ENCODE data around the gene RAPGEF2. TPM values are rescaled to one million over a fixed set of nuclear protein-coding genes. Genes with fewer than 3 reads are reported as not detected.

Gene RAPGEF2
- total RNA-seq, 1 experiment from 2014 or later: 37.1 TPM

DNA sequence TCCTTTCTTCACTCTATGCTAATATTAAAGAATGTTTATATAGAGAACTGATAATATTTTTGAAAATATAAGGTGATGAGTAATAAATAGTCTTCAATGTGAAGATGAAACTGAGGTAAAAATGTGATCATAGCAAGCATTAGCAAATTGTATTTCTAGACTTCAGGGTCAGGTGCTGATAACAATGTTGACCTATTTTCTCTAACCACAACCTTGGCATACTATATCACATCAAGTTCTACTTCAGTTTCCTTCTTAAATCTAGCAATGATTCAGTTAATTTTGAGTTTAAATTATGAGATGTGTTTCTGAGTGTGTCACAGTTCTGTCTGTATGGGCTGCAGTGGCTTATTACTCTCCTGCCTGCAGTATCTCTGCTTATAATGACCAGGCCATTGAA, 209.4 kb downstream of the RAPGEF2 start:
- no peaks in the 10 kb centered on the region for H4K20me1 ChIP-seq (ENCODE audit: control insufficient read depth, insufficient read depth, insufficient read length)
- no peak overlapping the region for H3K56ac ChIP-seq (ENCODE audit: insufficient read length, low read depth, low read length)
- H3K4me1 ChIP-seq (ENCODE audit: insufficient read depth, low read length): peaks cover 2% of the 10 kb centered on the region; the same call in 1 of the 2 replicates
- H2BK5ac ChIP-seq (ENCODE audit: insufficient read length, low read length): no peak overlapping the region
- Mint-ChIP-seq H3K36me3 (ENCODE audit: insufficient read depth in 1 of 3, low read depth in 3 of 3) (peaks cover 10 to 15% (median 11%) of the 10 kb centered on the region in 3 experiments; a peak in 5 of 7 replicates), H3K27ac (no peak overlapping the region), H3K4me3 (no peak overlapping the region), H3K27me3 (ENCODE audit: low read depth) (no peaks in the 10 kb centered on the region), H3K9me3 (no peaks in the 10 kb centered on the region), H3K4me1 (peaks cover 18 to 27% of the 10 kb centered on the region in 2 experiments)
- no peak overlapping the region for H3K4ac ChIP-seq (ENCODE audit: low read depth, low read length)
- H3K9me3 ChIP-seq (ENCODE audit: control insufficient read depth, low read depth, low read length): no peaks in the 10 kb centered on the region
- no peak overlapping the region for H3K14ac ChIP-seq (ENCODE audit: insufficient read depth, low read length)
- H3K79me2 ChIP-seq (ENCODE audit: insufficient read depth, low read length): no peaks in the 10 kb centered on the region
- H3K27ac ChIP-seq (ENCODE audit: insufficient read length, low read depth, low read length): no peak overlapping the region
- H3T11ph ChIP-seq (ENCODE audit: low read length): no peak overlapping the region
- H3K9ac ChIP-seq (ENCODE audit: extremely low read depth, insufficient read length, low read length): no peak overlapping the region
- no peak overlapping the region for H3K4me2 ChIP-seq (ENCODE audit: insufficient read depth, insufficient read length, low read length)
- H3K23me2 ChIP-seq (ENCODE audit: insufficient read length, low read depth, low read length, poor library complexity, severe bottlenecking): no peaks in the 10 kb centered on the region
- H2BK15ac ChIP-seq (ENCODE audit: low read depth, low read length): no peak overlapping the region
- H2BK120ac ChIP-seq (ENCODE audit: low read depth, low read length, poor library complexity, severe bottlenecking): no peak overlapping the region
- no peak overlapping the region for H4K91ac ChIP-seq (ENCODE audit: insufficient read length, low read depth, low read length)
- H2AK5ac ChIP-seq (ENCODE audit: insufficient read length, low read length): no peak overlapping the region
- no peak overlapping the region for H2BK20ac ChIP-seq (ENCODE audit: low read depth, low read length, poor library complexity, severe bottlenecking)
- no peak overlapping the region for H2AFZ ChIP-seq (ENCODE audit: low read length)
- H3K23ac ChIP-seq (ENCODE audit: insufficient read length, low read depth, low read length): no peak overlapping the region
- no peak overlapping the region for H4K5ac ChIP-seq (ENCODE audit: insufficient read length, low read depth, low read length)
- H3K79me1 ChIP-seq (ENCODE audit: insufficient read depth, low read depth, low read length, poor library complexity, severe bottlenecking): no peaks in the 10 kb centered on the region
- no peak for DNase-seq
- no peak overlapping the region for H3K18ac ChIP-seq (ENCODE audit: insufficient read length, low read depth, low read length)
- H3K27me3 ChIP-seq (ENCODE audit: insufficient read depth, low read length): no peaks in the 10 kb centered on the region
- TF ChIP-seq, protein P1, sequence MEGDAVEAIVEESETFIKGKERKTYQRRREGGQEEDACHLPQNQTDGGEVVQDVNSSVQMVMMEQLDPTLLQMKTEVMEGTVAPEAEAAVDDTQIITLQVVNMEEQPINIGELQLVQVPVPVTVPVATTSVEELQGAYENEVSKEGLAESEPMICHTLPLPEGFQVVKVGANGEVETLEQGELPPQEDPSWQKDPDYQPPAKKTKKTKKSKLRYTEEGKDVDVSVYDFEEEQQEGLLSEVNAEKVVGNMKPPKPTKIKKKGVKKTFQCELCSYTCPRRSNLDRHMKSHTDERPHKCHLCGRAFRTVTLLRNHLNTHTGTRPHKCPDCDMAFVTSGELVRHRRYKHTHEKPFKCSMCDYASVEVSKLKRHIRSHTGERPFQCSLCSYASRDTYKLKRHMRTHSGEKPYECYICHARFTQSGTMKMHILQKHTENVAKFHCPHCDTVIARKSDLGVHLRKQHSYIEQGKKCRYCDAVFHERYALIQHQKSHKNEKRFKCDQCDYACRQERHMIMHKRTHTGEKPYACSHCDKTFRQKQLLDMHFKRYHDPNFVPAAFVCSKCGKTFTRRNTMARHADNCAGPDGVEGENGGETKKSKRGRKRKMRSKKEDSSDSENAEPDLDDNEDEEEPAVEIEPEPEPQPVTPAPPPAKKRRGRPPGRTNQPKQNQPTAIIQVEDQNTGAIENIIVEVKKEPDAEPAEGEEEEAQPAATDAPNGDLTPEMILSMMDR (conservative IDR thresholded peaks at IDR 0.05): no peak
- no peak overlapping the region for H2BK12ac ChIP-seq (ENCODE audit: insufficient read length, low read depth, low read length)
- H4K8ac ChIP-seq (replicated peaks; ENCODE audit: insufficient read length, low read depth, low read length): no peak overlapping the region
